GM12801 (cell line): ENCODE measurements around the gene FRG2.
"Not testable (repeated sequence)": the region's sequence is repeated elsewhere in the genome, so short reads cannot be mapped to it uniquely, and the experiment has no call there.

ENCODE experiments used
- CTCF ChIP-seq: IDR thresholded peaks from one replicate; pipeline ENCODE4 v1.5.1; 2011; ENCODE audit warnings: control low read depth; ENCODE audit not compliant: insufficient read length; ENCODE audit errors: extremely low read depth

FRG2 gene

GRCh38 chr4:190027156-190027555 is at the start of gene FRG2:
Gene FRG2 (minus strand): TSS chr4:190027256. CDS start chr4:190027204, 52 bp downstream.
- not testable (repeated sequence) for TF ChIP-seq CTCF

GRCh38 chr4:190064342-190064741 is 37.3 kb upstream of the FRG2 start, which contains the start of gene DBET:
Gene DBET (plus strand): TSS chr4:190064502.
- not testable (repeated sequence) for TF ChIP-seq CTCF

- TF ChIP-seq CTCF = no peak
Measured at GRCh38 chr4:190020790-190021717, 6.0 kb downstream of the FRG2 start.

GRCh38 chr4:190019023-190019858 is 7.8 kb downstream of the FRG2 start:
- no peak for TF ChIP-seq CTCF

- no peak for TF ChIP-seq CTCF
Measured at GRCh38 chr4:190018201-190018920, 8.7 kb downstream of the FRG2 start.

GRCh38 chr4:190017357-190018200 is 9.5 kb downstream of the FRG2 start:
- TF ChIP-seq CTCF = no peak
